NCI-H128 (cell line): ENCODE results near the gene ANTXR2.

ENCODE experiments used
- DNase-seq: peaks from one replicate; lab custom pipeline; 2025; ENCODE audit not compliant: unreplicated experiment; lab: John Stamatoyannopoulos, UW

Gene ANTXR2

GRCh38 chr4:79874197-79874596 is 198.8 kb downstream of the ANTXR2 start:
- no peak for DNase-seq

- DNase-seq: no peak
Measured at GRCh38 chr4:79872738-79873137, 200.3 kb downstream of the ANTXR2 start.

GRCh38 chr4:79871961-79872360 is 201.1 kb downstream of the ANTXR2 start:
- DNase-seq: no peak

- no peak for DNase-seq
Measured at GRCh38 chr4:79869597-79870237, 203.3 kb downstream of the ANTXR2 start.

- DNase-seq: no peak
Measured at GRCh38 chr4:79865201-79865597, 207.8 kb downstream of the ANTXR2 start.

GRCh38 chr4:79864500-79865200 is 208.4 kb downstream of the ANTXR2 start:
- DNase-seq: no peak

- no peak for DNase-seq
Measured at GRCh38 chr4:79863333-79863732, 209.7 kb downstream of the ANTXR2 start.

- no peak for DNase-seq
Measured at GRCh38 chr4:79862821-79863220, 210.2 kb downstream of the ANTXR2 start.

GRCh38 chr4:79857811-79858210 is 215.2 kb downstream of the ANTXR2 start:
- no peak for DNase-seq

GRCh38 chr4:79856196-79856595 is 216.8 kb downstream of the ANTXR2 start:
- DNase-seq: no peak

- no peak for DNase-seq
Measured at GRCh38 chr4:79854856-79855502, 218.1 kb downstream of the ANTXR2 start.

- no peak for DNase-seq
Measured at GRCh38 chr4:79852305-79852730, 220.7 kb downstream of the ANTXR2 start.

GRCh38 chr4:79851625-79852304 is 221.3 kb downstream of the ANTXR2 start:
- DNase-seq: no peak
